GM18873 (cell line): ENCODE measurements around the gene TMEM213.

Experiments used
- ATAC-seq: cut with Tn5 transposase; IDR thresholded peaks from one replicate; pipeline ENCODE4 v1.9.1; 2021; ENCODE audit warnings: mild to moderate bottlenecking, moderate library complexity, moderate number of reproducible peaks; ENCODE audit not compliant: unreplicated experiment, low FRiP score

TMEM213 gene

GRCh38 chr7:138797715-138798320 is at the start of gene TMEM213, which contains the start of gene ATP6V0A4:
Gene TMEM213, plus strand, starts transcription at chr7:138797994. Its CDS starts 111 bp downstream, at chr7:138798105.
Gene ATP6V0A4, minus strand, starts transcription at chr7:138798196. Its CDS starts 26,949 bp downstream, at chr7:138771247.
- ATAC-seq, result no peak

- ATAC-seq, result no peak
Observed at GRCh38 chr7:138748666-138749065, 49.1 kb upstream of the TMEM213 start.

- no peak for ATAC-seq
Observed at GRCh38 chr7:138749960-138750359, 47.8 kb upstream of the TMEM213 start.

- ATAC-seq, result no peak
Observed at GRCh38 chr7:138750473-138750872, 47.3 kb upstream of the TMEM213 start.

GRCh38 chr7:138750901-138751464 is 46.8 kb upstream of the TMEM213 start:
- no peak for ATAC-seq

- ATAC-seq, result peak; percentile 77
Observed at GRCh38 chr7:138752518-138753149, 45.2 kb upstream of the TMEM213 start.

GRCh38 chr7:138753150-138753518 is 44.7 kb upstream of the TMEM213 start:
- no peak for ATAC-seq

GRCh38 chr7:138753610-138754009 is 44.2 kb upstream of the TMEM213 start:
- no peak for ATAC-seq

- no peak for ATAC-seq
Observed at GRCh38 chr7:138755331-138755747, 42.5 kb upstream of the TMEM213 start.

- ATAC-seq, result no peak
Observed at GRCh38 chr7:138755842-138756590, 41.8 kb upstream of the TMEM213 start.

- no peak for ATAC-seq
Observed at GRCh38 chr7:138756591-138757242, 41.1 kb upstream of the TMEM213 start.

GRCh38 chr7:138768241-138768640 is 29.6 kb upstream of the TMEM213 start:
- ATAC-seq, result no peak

GRCh38 chr7:138770904-138771303 is 26.9 kb upstream of the TMEM213 start:
- no peak for ATAC-seq

- ATAC-seq, result no peak
Observed at GRCh38 chr7:138773176-138773575, 24.6 kb upstream of the TMEM213 start.

- ATAC-seq, result no peak
Observed at GRCh38 chr7:138773817-138774216, 24.0 kb upstream of the TMEM213 start.

- no peak for ATAC-seq
Observed at GRCh38 chr7:138776166-138776833, 21.5 kb upstream of the TMEM213 start.

GRCh38 chr7:138781004-138781403 is 16.8 kb upstream of the TMEM213 start:
- ATAC-seq, result no peak

- ATAC-seq, result no peak
Observed at GRCh38 chr7:138784692-138785091, 13.1 kb upstream of the TMEM213 start.

GRCh38 chr7:138785587-138786437 is 12.0 kb upstream of the TMEM213 start:
- no peak for ATAC-seq
